MM.1S (cell line): ENCODE results near the gene GALNT9.

ENCODE experiments used
- CTCF ChIP-seq: fragments of 300-600 bp; sonication (generic); IDR thresholded peaks from 2 replicates; pipeline ENCODE4 v1.5.1; 2016; ENCODE audit warnings: antibody characterized with exemption, low read length, mixed read lengths
- EZH2 ChIP-seq: fragments of 300-600 bp; sonication (generic); optimal IDR thresholded peaks from 2 replicates; pipeline ENCODE3; 2017; ENCODE audit warnings: low read depth, mild to moderate bottlenecking, antibody characterized with exemption, low read length, mixed read lengths

DNA sequence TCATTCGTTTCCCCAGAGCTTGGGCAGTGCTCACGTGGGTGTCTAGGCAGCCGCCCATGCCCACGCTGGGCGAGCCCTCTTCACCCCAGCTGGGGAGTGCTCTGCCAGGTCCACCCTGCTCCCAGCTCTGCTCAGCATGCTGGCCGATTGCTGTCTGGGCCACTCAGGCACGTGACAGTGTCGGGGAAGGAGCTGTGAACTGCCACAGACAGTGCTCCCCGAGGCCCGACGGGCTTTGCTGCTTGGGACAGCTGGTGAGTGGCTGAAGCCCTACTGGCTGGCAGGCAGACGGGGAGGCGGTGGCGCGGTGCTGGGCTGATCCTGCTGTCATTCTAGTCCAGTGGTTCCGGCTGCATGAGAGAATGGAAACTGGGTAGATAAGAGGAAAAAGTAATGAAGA lies 169.4 kb downstream of the GALNT9 start:
- TF ChIP-seq CTCF: no peak
- TF ChIP-seq EZH2: no peak
